Neural cell (in vitro differentiated cells): ENCODE measurements around the gene WDR35.

Experiments
- CTCF ChIP-seq: fragments of 450-650 bp; IDR thresholded peaks from 2 replicates; pipeline ENCODE4 v1.5.1; 2014; ENCODE audit warnings: antibody characterized with exemption, mild to moderate bottlenecking, moderate library complexity; ENCODE audit not compliant: poor library complexity, severe bottlenecking
- EP300 ChIP-seq: fragments of 450-650 bp; conservative IDR thresholded peaks from 2 replicates; pipeline ENCODE4 v1.6.1; 2014; ENCODE audit warnings: antibody characterized with exemption, mild to moderate bottlenecking, moderate library complexity; ENCODE audit not compliant: poor library complexity, severe bottlenecking
- EZH2 ChIP-seq: fragments of 200-600, 300-800 bp; shearing (Covaris generic), sonication (generic); IDR thresholded peaks from 2 replicates; pipeline ENCODE4 v1.6.1; 2014; ENCODE audit warnings: antibody characterized with exemption, low read length, borderline replicate concordance, mild to moderate bottlenecking; ENCODE audit not compliant: insufficient read depth, poor library complexity, severe bottlenecking
- POLR2AphosphoS5 ChIP-seq: IDR thresholded peaks from 2 replicates; pipeline ENCODE4 v1.6.1; 2012
- RAD21 ChIP-seq: fragments of 450-650 bp; conservative IDR thresholded peaks from 2 replicates; pipeline ENCODE4 v1.6.1; 2014; ENCODE audit warnings: antibody characterized with exemption, mild to moderate bottlenecking, moderate library complexity
- SMC3 ChIP-seq: fragments of 450-650 bp; conservative IDR thresholded peaks from 2 replicates; pipeline ENCODE4 v1.6.1; 2014; ENCODE audit warnings: antibody characterized with exemption, mild to moderate bottlenecking, moderate library complexity; ENCODE audit not compliant: poor library complexity
- TAF1 ChIP-seq: IDR thresholded peaks from 2 replicates; pipeline ENCODE4 v1.6.1; 2012; ENCODE audit warnings: low read depth

- TF ChIP-seq CTCF (no peak), EZH2 (no peak), RAD21 (no peak), POLR2AphosphoS5 (no peak), EP300 (no peak), SMC3 (no peak), TAF1 (no peak)
Observed at GRCh38 chr2:19868701-19869580, 121.0 kb downstream of the WDR35 start.
